ENCODE results near the gene MRPL49.
"Not testable (repeated sequence)": the region's sequence is repeated elsewhere in the genome, so short reads cannot be mapped to it uniquely, and the experiment has no call there.

- TF ChIP-seq, protein P1, sequence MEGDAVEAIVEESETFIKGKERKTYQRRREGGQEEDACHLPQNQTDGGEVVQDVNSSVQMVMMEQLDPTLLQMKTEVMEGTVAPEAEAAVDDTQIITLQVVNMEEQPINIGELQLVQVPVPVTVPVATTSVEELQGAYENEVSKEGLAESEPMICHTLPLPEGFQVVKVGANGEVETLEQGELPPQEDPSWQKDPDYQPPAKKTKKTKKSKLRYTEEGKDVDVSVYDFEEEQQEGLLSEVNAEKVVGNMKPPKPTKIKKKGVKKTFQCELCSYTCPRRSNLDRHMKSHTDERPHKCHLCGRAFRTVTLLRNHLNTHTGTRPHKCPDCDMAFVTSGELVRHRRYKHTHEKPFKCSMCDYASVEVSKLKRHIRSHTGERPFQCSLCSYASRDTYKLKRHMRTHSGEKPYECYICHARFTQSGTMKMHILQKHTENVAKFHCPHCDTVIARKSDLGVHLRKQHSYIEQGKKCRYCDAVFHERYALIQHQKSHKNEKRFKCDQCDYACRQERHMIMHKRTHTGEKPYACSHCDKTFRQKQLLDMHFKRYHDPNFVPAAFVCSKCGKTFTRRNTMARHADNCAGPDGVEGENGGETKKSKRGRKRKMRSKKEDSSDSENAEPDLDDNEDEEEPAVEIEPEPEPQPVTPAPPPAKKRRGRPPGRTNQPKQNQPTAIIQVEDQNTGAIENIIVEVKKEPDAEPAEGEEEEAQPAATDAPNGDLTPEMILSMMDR (IDR thresholded peaks at IDR 0.05; ENCODE audit: low read length) = not testable (repeated sequence)
- not testable (repeated sequence) for TF ChIP-seq EZH2 (optimal IDR thresholded peaks at IDR 0.05; ENCODE audit: low read depth, low read length)
Observed at GRCh38 chr11:65174571-65175010, 52.5 kb downstream of the MRPL49 start.

Data from MM.1S (cell line).